Cortex of kidney (tissue), 1 donor: Measurements from ENCODE around the gene IL15RA.
"Not testable (repeated sequence)": the region's sequence is repeated elsewhere in the genome, so short reads cannot be mapped to it uniquely, and the experiment has no call there.

Experiments used
- DNase-seq: peaks from one replicate; lab custom pipeline; 2025; lab: John Stamatoyannopoulos, UW

The IL15RA gene

GRCh38 chr10:6005856-6006395 lies 28.6 kb upstream of the IL15RA start:
- DNase-seq = no peak

- not testable (repeated sequence) for DNase-seq
Observed at GRCh38 chr10:6005161-6005804, 27.9 kb upstream of the IL15RA start.

GRCh38 chr10:6002809-6003510 lies 25.6 kb upstream of the IL15RA start:
- no peak for DNase-seq

- no peak for DNase-seq
Observed at GRCh38 chr10:5999440-6000165, 22.3 kb upstream of the IL15RA start.

DNA sequence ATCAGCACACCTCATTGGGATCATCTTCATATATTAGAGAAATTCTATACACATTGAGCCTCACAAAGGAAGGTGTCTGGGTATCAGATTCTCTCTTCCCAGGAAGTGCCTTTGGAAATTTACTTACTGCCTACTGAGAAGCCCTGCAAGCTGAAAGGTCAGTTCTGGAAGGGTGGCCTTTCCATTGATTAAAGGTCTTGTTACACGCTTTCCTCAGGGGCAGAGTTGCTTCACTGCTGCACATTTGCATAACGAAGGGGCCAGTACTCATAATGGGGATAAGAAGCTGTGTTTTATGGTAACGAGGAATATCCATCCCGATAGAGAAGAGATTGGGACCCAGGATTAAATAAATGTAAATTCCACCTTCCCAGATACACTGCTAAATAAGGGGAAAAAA lies 19.4 kb upstream of the IL15RA start:
- DNase-seq = no peak

DNA sequence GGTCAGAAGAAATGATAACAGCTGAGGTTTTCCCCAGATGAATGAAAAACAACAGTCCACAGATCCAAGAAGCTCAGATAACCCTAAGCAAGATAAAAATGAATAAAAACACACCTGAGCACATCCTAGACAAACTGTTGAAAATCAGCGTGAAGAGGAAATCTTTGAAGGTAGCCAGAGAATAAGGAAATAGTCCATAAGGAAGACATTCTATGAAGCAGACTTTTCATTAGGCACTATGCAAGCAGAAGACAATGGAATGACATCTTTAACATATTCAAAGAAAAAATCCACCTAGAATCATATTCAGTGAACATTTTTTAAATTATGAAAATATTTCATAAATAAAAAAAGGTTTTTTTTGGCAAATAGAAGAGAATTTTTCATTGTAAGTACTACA lies 15.1 kb upstream of the IL15RA start:
- DNase-seq = no peak

DNA sequence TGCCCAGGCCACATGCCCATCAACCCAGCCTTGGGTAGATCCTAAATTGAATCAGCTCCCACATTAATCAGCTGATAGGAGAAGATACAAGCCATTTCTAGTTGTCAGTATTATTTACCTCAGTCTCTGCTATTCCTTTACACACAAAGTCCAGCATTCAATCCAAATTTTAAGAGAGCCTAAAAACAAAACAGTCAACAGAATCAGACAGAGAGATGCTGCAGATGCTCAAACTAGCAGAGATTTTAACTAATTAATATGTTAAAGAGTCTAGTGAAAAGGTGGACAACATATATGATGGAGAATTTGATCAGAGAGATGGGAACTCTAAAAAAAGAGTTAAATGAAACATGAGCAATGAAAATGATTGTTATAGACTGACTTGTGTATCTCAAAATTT lies 14.4 kb upstream of the IL15RA start:
- no peak for DNase-seq

DNA sequence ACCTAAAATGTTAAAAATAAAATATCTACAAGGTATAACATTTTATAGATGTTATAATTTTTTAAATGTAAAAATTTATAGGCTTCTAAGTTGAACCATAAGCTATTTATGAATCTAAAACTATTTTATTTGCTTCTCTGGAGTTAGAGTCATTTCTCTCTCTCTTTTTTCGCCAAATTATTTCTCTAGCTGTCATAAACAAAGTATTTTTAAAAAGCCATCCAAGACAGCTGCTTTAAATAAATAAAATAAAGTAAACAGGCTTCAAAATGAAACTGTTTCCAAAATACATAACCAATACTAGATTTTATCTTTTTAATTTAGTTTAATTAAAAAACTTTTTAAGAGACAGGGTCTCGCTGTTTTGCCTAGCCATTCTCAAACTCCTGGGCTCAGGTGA lies 12.4 kb upstream of the IL15RA start:
- DNase-seq = no peak

GRCh38 chr10:5988336-5988920 lies 11.1 kb upstream of the IL15RA start:
- DNase-seq = no peak

DNA sequence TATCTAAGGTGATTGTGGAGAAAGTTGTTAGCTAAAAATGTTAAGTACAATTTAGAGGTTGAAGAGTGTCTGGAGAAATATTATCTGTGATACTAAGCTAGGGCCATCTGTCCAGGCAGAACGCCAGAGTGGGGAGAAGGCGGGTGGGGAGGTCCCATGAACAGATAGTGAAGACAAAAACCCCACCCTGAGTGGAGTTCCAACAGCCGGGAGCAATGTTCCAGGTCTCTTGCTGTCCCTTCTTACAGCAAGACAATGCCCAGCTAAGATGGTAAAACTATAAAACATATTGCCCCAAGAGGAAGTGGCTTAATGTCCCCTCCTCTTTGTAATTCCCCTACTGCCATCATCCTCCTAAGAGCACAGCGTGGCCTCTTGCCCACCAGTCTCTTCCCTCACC lies 10.4 kb upstream of the IL15RA start:
- no peak for DNase-seq

- no peak for DNase-seq
Observed at GRCh38 chr10:5985029-5985428, 7.7 kb upstream of the IL15RA start.

- DNase-seq = no peak
Observed at GRCh38 chr10:5983774-5984173, 6.4 kb upstream of the IL15RA start.

- no peak for DNase-seq
Observed at GRCh38 chr10:5981529-5981928, 4.2 kb upstream of the IL15RA start.

GRCh38 chr10:5978230-5978489 lies 817 bp upstream of the IL15RA start:
- no peak for DNase-seq

GRCh38 chr10:5976512-5977470 lies 552 bp downstream of the IL15RA start:
- DNase-seq = no peak

DNA sequence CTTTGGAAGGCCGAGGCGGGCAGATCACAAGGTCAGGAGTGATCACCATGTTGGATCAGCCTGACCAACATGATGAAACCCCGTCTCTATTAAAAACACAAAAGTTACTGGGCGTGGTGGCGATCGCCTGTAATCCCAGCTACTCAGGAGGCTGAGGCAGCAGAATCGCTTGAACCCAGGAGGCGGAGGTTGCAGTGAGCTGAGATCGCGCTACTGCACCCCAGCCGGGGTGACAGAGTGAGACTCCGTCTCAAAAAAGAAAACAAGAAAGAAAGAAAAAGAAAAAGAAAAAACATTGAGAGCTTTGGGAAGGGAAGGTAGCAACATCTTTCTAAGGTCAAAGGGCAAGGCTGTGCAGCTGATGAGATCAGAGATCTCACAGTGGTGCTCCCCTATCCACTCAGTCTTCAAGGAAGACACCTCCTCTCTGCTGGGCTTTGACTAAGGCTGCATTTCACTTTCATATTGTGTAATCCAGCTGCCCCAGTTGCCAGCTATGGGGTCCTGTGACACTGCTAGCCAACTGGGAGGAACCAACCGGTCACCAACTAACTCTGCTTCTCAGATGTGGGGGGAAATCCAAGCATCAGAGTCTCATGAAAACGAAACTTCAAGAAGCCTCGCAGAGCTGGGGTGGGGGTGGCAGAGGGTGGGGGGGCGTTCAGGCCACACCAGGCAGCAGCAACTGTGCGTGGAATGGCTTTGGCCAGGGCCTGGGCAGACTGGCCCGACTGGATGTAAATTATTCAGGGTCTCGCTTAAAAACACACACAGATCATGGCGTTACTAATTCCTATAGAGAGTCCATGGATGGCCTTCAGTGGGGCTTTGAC lies 1.5 kb downstream of the IL15RA start:
- no peak for DNase-seq

DNA sequence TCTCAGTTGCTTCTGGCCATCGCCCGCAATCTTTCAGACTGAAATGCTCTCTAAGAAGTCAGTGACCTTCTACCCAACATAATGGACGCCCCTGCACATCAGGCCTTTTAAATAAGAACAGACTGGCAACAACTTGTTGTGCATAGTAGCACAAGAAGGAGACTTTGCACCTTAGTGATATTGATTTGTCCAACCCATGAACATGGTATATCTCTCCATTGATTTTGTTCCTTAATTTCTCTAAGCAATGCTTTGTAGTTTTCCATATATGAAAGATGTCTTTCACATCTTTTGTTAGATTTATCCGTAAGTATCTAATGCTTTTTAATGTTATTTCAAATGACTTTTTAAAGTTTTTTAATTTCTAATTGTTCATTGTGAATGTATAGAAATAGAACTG lies 4.3 kb downstream of the IL15RA start:
- no peak for DNase-seq

DNA sequence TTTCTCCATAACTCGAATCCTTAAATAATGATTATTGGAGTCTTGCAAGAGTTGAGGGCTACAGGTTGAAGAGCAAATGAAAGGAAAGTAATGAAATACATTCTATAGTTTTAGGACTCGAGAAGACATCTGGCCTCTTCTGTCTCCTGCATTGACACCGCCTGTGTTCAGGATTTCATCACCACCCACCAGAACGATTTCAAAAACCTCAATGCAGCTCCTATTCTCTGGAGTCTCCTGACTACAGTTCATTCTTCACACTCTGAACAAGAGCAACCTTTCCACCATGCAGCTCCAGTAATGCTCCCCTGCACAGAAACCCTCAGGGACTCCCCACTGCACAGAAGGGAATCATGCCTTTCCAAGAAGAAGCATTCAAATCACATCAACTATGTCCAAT lies 5.5 kb downstream of the IL15RA start:
- DNase-seq = no peak

DNA sequence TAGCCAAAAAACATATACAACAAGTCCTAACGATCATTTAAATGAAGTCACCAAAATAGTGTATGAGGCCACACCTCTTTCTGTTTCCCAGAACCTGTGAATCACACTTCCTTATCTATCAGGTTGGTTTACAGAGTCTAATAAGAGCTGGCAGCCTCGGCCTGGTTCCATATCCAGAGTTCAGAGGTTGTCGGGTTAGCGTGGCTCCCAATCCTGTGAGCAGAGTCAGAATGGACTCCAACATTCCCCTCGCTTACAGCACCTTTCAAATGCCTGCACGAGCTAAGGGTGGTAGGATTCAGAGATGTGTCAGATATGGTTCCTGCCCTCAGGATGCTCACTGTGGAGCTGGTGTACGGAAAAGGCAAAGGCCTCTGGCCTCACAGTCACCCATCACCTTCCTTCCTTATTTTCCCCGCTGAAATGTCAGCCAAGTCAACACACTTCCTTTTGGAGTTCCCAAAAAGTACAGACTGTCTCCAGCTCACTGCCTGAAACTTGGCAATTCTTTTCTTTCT lies 6.0 kb downstream of the IL15RA start:
- DNase-seq = no peak

DNA sequence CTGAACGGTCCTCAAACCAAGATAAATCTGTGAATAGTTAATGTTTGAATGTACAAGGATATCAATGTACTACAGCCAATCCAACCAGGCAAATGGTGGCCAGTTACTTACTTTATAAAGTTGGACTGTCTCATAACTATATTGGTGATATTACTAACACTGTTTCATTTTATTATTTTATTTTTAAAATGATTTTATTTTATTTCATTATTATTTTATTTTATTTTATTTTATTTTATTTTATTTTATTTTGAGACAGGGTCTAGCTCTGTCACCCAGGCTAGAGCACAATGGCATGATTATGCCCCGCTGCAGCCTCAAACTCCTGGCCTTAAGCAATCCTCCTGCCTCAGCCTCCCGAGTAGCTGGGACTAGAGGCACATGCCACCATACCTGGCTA lies 6.8 kb downstream of the IL15RA start:
- no peak for DNase-seq

DNA sequence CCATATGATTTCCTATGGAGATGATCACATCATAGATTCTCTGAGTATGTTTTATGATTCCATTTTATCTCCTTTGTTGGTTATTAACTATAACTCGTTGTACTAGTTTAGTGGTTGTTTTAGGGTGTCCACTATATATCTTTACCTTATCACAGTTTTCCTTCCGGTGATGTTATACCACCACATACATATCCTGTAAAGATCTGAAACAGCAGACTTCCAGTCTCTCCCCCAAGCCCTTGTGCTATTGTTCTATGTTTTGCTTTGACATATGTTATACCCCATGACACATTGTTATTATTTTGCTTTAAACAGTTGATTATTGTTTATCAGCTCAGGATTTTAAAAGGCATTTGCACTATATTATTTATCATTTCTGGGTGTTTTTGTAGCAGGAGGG lies 7.3 kb downstream of the IL15RA start:
- no peak for DNase-seq
